Cardiac septum (tissue), 1 donor: ENCODE results near the gene FAM83F. TPM values are rescaled to one million over a fixed set of nuclear protein-coding genes. Genes with fewer than 3 reads are reported as not detected.

Experiments
- DNase-seq: peaks from one replicate; pipeline ENCODE4 v3.0.0-alpha.2; 2020; ENCODE audit warnings: low spot score
- intact Hi-C: fragments of 100-400 bp; cut with DNase I; formaldehyde crosslinking; loops from one replicate; pipeline ENCODE4 v1.14.0; 2022
- total RNA-seq: library from RNA; stranded (reverse); fragmentation: NEBNext Ultra II Directional; extraction: Animal tissue kit (Norgen Biotek cat#: 25700); gene quantifications from one replicate; pipeline ENCODE4 v1.2.1, GENCODE V29; 2021
- donor health status: DM: no; HTN: no; CAD: no.

Gene FAM83F
- total RNA-seq, 1 donor from 2014 or later = 2.3 TPM

- intact Hi-C loops = loop anchor here (2.0 to 10.0 kb wide), 4 partner anchors 132 to 600 kb away; partner anchors contain the start of genes ADSL and TNRC6B
Observed at GRCh38 chr22:40044870-40045834, 50.4 kb downstream of the FAM83F start.

GRCh38 chr22:40046126-40046525 is 51.4 kb downstream of the FAM83F start:
- intact Hi-C loops = loop anchor here (10.0 kb wide), 2 partner anchors 229 to 599 kb away; no protein-coding TSS in a partner anchor
- DNase-seq = no peak

More at GRCh38 chr22:40044870-40045834, 50.4 kb downstream of the FAM83F start:
- peak; percentile 83 for DNase-seq

GRCh38 chr22:40050258-40050657 is 55.5 kb downstream of the FAM83F start:
- intact Hi-C loops = no loop called here
- DNase-seq = no peak

- DNase-seq = no peak
- intact Hi-C loops = no loop called here
Observed at GRCh38 chr22:40051322-40051721, 56.6 kb downstream of the FAM83F start.

GRCh38 chr22:40053460-40053859 is 58.7 kb downstream of the FAM83F start:
- DNase-seq = no peak
- intact Hi-C loops = no loop called here

- intact Hi-C loops = no loop called here
Observed at GRCh38 chr22:40054486-40054885, 59.7 kb downstream of the FAM83F start.

GRCh38 chr22:40055143-40055883 is 60.6 kb downstream of the FAM83F start:
- intact Hi-C loops = no loop called here
- DNase-seq = no peak

More at GRCh38 chr22:40054486-40054885, 59.7 kb downstream of the FAM83F start:
- DNase-seq = no peak

- no peak for DNase-seq
- intact Hi-C loops = no loop called here
Observed at GRCh38 chr22:40056154-40056553, 61.4 kb downstream of the FAM83F start.

GRCh38 chr22:40056559-40056958 is 61.8 kb downstream of the FAM83F start:
- DNase-seq = no peak
- intact Hi-C loops = no loop called here

GRCh38 chr22:40057652-40058051 is 62.9 kb downstream of the FAM83F start:
- intact Hi-C loops = no loop called here
- no peak for DNase-seq

- intact Hi-C loops = no loop called here
- DNase-seq = no peak
Observed at GRCh38 chr22:40058265-40058664, 63.5 kb downstream of the FAM83F start.

GRCh38 chr22:40065981-40066380 is 71.2 kb downstream of the FAM83F start:
- DNase-seq = no peak
- intact Hi-C loops = no loop called here

GRCh38 chr22:40067639-40068038 is 72.9 kb downstream of the FAM83F start:
- DNase-seq = no peak
- intact Hi-C loops = no loop called here

- no peak for DNase-seq
- intact Hi-C loops = no loop called here
Observed at GRCh38 chr22:40070701-40071100, 75.9 kb downstream of the FAM83F start.

- intact Hi-C loops = no loop called here
- no peak for DNase-seq
Observed at GRCh38 chr22:40071720-40072119, 77.0 kb downstream of the FAM83F start.

- DNase-seq = no peak
- intact Hi-C loops = no loop called here
Observed at GRCh38 chr22:40076702-40077645, 82.2 kb downstream of the FAM83F start.

- no peak for DNase-seq
- intact Hi-C loops = no loop called here
Observed at GRCh38 chr22:40077646-40078016, 82.9 kb downstream of the FAM83F start.

- DNase-seq = no peak
- intact Hi-C loops = no loop called here
Observed at GRCh38 chr22:40081662-40082061, 86.9 kb downstream of the FAM83F start.

GRCh38 chr22:40082184-40082583 is 87.4 kb downstream of the FAM83F start:
- no peak for DNase-seq
- intact Hi-C loops = no loop called here
